Measurements from ENCODE around the gene TSPAN18.

Gene TSPAN18

GRCh38 chr11:44728491-44728910, 1.7 kb downstream of the TSPAN18 start:
- no peak for DNase-seq (ENCODE audit: low spot score)
- TF ChIP-seq, protein P1, sequence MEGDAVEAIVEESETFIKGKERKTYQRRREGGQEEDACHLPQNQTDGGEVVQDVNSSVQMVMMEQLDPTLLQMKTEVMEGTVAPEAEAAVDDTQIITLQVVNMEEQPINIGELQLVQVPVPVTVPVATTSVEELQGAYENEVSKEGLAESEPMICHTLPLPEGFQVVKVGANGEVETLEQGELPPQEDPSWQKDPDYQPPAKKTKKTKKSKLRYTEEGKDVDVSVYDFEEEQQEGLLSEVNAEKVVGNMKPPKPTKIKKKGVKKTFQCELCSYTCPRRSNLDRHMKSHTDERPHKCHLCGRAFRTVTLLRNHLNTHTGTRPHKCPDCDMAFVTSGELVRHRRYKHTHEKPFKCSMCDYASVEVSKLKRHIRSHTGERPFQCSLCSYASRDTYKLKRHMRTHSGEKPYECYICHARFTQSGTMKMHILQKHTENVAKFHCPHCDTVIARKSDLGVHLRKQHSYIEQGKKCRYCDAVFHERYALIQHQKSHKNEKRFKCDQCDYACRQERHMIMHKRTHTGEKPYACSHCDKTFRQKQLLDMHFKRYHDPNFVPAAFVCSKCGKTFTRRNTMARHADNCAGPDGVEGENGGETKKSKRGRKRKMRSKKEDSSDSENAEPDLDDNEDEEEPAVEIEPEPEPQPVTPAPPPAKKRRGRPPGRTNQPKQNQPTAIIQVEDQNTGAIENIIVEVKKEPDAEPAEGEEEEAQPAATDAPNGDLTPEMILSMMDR (IDR thresholded peaks at IDR 0.05; ENCODE audit: borderline replicate concordance, control extremely low read depth, extremely low read depth, insufficient read depth, missing control alignments) = no peak
- in situ Hi-C loops (cut with MboI; ENCODE audit: low sequenced_read_pairs, unreplicated experiment) = loop anchor here (10.0 kb wide), 1 partner anchor 186 kb away; no protein-coding TSS in a partner anchor

GRCh38 chr11:44729063-44729462, 2.3 kb downstream of the TSPAN18 start:
- TF ChIP-seq, protein P1 (IDR thresholded peaks at IDR 0.05; ENCODE audit: borderline replicate concordance, control extremely low read depth, extremely low read depth, insufficient read depth, missing control alignments) = no peak
- in situ Hi-C loops (cut with MboI; ENCODE audit: low sequenced_read_pairs, unreplicated experiment) = loop anchor here (10.0 kb wide), 1 partner anchor 186 kb away; no protein-coding TSS in a partner anchor
- DNase-seq (ENCODE audit: low spot score) = no peak

DNA sequence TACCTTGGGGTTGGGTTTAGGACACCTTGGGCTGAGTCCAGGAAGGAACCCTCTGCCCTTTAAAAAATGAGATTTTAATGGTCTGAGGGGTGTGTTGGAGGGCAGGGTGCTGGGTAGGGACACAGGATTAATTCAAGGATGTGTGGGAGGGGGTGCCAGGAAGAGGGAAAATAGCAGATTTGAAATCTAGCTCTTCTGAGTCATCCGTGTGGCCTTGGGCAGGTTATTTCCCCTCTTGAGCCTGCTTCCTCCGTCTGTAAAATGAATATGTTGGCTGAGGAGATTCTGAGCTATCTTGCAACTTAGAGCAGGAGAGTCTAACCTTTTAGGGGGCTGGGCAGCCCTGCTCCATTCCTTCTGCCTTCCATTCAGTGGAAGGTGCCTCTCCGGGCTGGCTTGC, 3.0 kb downstream of the TSPAN18 start:
- TF ChIP-seq, protein P1 (IDR thresholded peaks at IDR 0.05; ENCODE audit: borderline replicate concordance, control extremely low read depth, extremely low read depth, insufficient read depth, missing control alignments) = no peak
- in situ Hi-C loops (cut with MboI; ENCODE audit: low sequenced_read_pairs, unreplicated experiment) = loop anchor here (10.0 kb wide), 1 partner anchor 185 kb away; no protein-coding TSS in a partner anchor
- no peak for DNase-seq (ENCODE audit: low spot score)

DNA sequence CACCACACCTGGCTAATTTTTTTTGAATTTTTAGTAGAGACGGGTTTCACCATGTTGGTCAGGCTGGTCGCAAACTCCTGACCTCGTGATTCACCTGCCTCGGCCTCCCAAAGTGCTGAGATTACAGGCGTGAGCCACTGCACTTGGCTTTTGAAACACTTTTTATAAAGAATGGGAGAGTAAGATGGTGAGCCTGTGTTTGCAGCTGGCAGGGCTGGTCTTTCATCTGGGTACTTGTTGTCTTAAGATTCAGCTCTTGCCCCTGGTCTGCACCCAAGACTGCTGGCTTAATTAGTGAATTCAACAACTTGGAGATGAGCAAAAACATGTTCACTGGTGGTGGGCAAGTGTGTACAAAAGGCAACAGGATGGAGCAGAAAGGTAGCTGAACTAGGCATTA, 4.0 kb downstream of the TSPAN18 start:
- TF ChIP-seq, protein P1 (IDR thresholded peaks at IDR 0.05; ENCODE audit: borderline replicate concordance, control extremely low read depth, extremely low read depth, insufficient read depth, missing control alignments) = no peak
- no peak for DNase-seq (ENCODE audit: low spot score)
- in situ Hi-C loops (cut with MboI; ENCODE audit: low sequenced_read_pairs, unreplicated experiment) = no loop called here

GRCh38 chr11:44731685-44732430, 5.1 kb downstream of the TSPAN18 start:
- TF ChIP-seq, protein P1 (IDR thresholded peaks at IDR 0.05; ENCODE audit: borderline replicate concordance, control extremely low read depth, extremely low read depth, insufficient read depth, missing control alignments) = no peak
- no peak for DNase-seq (ENCODE audit: low spot score)
- in situ Hi-C loops (cut with MboI; ENCODE audit: low sequenced_read_pairs, unreplicated experiment) = no loop called here

- DNase-seq (ENCODE audit: low spot score) = no peak
- in situ Hi-C loops (cut with MboI; ENCODE audit: low sequenced_read_pairs, unreplicated experiment) = no loop called here
- TF ChIP-seq, protein P1 (IDR thresholded peaks at IDR 0.05; ENCODE audit: borderline replicate concordance, control extremely low read depth, extremely low read depth, insufficient read depth, missing control alignments) = no peak
Observed at GRCh38 chr11:44732564-44732963, 5.8 kb downstream of the TSPAN18 start.

Measured in GM13976 (cell line).